Measurements from ENCODE around the gene STMN3.
"Not testable (repeated sequence)": the region's sequence is repeated elsewhere in the genome, so short reads cannot be mapped to it uniquely, and the experiment has no call there.

The STMN3 gene

GRCh38 chr20:63655249-63655648, 2.0 kb upstream of the STMN3 start:
- no peak for FAIRE-seq

DNA sequence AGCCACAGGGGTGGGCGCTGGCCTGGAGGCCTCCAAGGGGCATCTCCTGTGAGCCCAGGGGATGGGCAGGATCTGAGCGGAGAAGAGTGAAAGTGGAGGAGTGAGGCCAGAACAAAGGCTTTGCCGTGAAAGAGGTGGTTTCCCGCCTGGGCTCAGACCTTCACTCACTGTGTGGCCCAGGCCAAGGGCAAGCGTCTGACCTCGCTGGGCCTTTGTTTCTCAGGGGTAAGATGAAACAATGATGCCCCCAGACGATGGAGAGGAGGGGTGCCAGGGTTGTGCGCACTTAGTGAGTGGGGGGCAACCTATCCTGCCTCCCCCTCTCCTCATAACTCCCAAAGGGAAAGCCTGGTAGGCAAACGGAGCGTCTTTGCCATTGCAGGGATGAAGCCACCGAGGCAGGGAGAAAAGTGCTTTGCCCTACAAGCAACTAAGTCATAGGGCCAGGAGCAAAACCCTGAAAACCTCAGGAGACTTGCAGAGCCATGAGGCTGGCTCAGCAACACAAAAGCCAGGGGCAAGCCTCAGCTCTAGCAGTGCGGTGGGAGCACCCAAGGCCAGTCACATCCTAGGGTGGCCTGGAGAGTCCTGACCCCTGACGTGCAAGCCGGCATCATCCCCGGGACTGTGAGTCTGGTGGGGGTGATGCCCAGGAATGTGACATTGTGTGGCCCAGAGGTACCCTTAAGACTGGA, 897 bp upstream of the STMN3 start:
- FAIRE-seq, result no peak

- no peak for FAIRE-seq
Observed at GRCh38 chr20:63652192-63652980, 838 bp downstream of the STMN3 start.

DNA sequence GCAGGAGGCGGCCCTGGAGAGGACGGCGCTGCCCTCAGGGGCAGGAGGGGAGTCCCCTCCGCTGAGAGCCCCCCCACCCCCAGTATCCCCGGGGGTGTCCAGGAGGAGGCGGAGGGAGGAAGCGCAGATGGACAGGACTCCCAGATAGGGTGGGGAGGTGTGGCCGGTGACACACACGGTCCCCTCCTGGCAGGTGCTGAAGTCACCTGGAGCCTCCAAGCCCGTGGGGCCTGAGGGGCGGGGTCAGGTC, 1.4 kb downstream of the STMN3 start:
- FAIRE-seq, result no peak

- not testable (repeated sequence) for FAIRE-seq
Observed at GRCh38 chr20:63650486-63650885, 2.7 kb downstream of the STMN3 start.

DNA sequence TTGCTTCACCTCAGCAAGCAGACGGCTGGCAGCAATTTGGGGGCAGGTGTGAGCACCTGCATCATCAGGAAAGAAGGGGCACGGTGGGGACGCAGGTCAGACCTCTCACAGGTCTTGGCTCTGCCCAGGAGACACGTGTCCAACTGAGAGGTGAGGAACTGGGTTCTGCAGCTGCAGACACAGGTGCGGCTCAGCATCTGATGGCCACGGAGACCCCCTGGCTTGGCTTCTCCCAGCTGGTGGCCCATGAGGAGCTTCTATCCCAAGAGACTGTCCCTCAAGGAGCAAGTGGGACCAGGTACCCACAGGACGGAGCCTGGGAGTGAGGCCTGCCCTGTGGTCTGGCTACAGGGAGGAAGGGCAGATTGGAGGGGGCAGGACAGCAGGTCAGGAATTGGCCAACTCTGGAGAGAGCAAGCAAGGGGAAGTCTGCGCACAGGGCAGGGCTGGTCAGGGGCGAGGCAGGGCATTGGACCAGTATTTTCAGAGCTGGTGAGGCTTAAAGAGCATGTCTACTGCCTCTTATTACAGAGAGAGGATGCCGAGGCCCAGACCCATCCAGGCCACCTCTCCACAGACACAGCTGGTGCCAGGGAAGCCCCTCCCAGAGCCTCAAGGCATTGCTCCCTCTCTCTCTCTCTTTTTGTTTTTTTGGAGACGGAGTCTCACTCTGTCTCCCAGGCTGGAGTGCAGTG, 4.2 kb downstream of the STMN3 start:
- no peak for FAIRE-seq

DNA sequence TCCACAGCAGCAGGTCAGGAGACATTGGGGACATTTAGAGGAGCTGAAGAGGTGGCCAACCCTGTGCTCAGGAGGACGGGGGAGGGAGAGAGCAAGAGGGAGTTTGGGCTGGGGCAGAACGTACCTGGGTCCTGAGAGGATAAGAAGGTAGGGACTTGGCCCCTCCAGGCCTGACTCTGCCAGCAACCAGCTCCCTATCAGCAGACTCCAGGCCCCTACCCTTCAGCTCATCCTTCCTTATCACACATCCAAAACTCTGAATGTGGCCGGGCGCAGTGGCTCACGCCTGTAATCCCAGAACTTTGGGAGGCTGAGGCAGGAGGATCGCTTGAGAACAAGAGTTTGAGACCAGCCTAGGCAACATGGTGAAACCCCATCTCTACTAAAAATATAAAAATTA, 5.0 kb downstream of the STMN3 start:
- FAIRE-seq, result no peak

- FAIRE-seq, result no peak
Observed at GRCh38 chr20:63645218-63645617, 8.0 kb downstream of the STMN3 start.

- no peak for FAIRE-seq
Observed at GRCh38 chr20:63643946-63644345, 9.3 kb downstream of the STMN3 start.

- no peak for FAIRE-seq
Observed at GRCh38 chr20:63643499-63643898, 9.7 kb downstream of the STMN3 start.

GRCh38 chr20:63642527-63643247, 10.5 kb downstream of the STMN3 start:
- FAIRE-seq, result no peak

DNA sequence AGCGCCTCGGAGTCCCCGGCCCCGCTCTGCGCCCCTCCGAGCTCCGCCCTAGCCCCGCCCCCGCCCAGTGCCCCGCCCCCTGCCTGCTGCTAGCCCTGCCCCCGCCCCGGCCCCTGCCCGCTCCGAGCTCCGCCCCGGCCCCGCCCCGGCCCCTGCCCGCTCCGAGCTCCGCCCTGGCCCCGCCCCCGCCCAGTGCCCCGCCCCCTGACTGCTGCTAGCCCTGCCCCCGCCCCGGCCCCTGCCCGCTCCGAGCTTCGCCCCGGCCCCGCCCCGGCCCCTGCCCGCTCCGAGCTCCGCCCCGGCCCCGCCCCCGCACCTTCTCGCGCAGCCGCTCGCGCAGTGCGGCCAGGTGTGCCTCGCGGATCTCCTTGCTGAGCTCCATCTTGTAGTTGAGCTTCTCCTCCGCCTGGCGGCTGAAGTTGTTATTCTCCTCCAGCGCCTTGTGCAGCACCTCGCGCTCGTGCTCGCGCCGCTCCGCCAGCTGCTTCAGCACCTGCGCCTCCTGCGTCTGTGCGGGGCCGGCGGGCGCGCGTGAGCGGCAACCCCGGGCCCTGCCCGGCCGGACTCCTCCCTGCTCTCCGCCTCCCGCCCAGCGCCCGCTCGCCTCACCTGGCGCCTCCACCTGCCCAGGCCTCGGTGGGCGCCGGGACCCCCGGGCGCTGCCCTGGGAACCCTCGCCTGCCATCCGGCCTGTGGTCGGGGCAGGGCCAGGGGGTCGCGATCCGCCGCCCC, 11.3 kb downstream of the STMN3 start:
- FAIRE-seq, result no peak

- no peak for FAIRE-seq
Observed at GRCh38 chr20:63641146-63641791, 12.0 kb downstream of the STMN3 start.

GRCh38 chr20:63640686-63641085, 12.5 kb downstream of the STMN3 start:
- FAIRE-seq, result not testable (repeated sequence)

- no peak for FAIRE-seq
Observed at GRCh38 chr20:63640086-63640485, 13.1 kb downstream of the STMN3 start.

GRCh38 chr20:63639093-63639975, 13.9 kb downstream of the STMN3 start:
- no peak for FAIRE-seq

DNA sequence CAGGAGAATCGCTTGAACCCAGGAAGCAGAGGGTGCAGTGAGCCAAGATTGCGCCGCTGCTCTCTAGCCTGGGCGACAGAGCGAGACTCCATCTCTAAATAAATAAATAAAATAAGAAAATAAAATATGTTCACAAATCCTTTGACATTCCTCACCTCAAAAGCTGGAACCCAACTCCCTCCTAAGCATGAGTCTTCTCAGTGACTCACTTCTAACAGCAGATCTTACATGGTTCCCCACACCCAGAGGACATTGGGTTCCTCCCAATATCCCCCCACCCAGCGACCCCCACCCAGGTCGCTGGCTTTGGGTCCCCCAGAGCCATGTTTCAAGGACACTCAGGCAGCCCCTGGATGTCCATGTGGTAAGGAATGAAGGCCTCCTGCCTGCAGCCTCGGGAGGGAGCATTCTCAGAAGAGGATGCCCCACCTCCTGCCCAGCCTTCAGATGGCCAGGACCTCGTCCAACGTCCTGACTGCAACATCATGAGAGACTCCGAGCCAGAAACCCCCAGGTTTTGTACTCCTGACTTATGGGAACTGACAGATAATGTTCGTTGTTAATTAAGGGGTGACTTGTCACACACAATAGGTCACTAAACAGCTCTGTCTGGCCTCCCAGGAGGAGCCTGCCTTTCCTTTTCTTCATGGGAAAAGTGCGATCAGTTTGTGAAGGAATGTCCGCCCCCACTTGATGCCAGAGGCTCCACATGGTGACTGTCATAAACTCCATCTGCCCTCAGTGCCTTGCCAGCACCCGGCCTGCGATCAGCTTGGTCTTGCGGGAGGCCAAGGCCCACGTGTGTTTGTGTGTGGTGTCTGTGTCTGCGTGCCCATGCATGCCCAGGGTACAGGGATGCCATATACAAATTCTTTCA, 16.2 kb downstream of the STMN3 start:
- FAIRE-seq, result no peak

DNA sequence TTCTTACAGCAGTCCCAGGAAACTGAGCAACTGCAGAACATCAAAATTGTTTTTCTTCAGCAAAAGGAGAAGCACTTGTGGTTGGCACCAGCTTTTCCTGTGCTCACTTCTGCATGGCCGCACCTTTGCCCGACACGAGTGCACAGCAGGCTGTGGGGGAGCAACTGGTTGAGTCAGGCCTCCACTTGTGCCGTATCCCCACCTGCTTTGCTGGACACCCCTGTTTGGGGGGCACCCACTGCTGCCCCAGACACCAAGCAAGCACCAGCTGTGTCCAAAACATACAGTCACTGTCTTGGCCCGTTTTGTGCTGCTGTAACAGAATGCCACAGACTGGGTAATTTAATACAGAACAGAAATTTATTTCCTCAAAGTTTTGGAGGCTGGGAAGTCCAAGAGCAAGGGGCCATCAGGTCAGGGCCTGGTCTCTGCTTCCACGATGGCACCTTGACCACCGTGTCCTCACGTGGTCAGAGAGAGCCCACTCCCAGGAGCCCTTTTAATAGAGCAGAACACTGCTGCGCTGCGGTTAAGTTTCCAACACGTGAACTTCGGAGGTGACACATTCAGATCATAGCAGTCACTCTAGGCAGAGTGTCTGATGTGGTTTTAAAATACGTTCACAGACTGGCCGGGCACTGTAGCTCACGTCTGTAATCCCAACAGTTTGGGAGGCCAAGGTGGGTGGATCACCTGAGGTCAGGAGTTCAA, 17.6 kb downstream of the STMN3 start:
- no peak for FAIRE-seq

DNA sequence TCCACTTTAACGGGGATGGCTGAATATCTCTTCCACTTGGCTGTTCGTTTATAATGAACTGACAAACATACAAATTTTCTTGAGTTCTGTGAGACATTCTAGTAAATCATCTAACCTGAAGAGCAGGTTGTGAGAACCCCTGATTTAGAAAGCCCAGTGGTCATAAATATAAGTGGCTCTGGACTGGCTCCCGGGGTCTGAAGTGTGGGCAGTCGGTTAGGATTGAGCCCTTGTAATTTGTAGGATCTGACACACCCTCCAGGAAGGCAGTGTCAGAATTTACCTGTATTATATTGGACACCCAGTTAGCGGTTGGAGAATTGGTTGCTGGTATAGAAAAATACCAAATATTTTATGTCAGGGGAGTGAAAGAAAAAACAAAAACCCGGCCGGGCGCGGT, 19.5 kb downstream of the STMN3 start:
- FAIRE-seq, result no peak

All from colon (tissue), 2 donors.